OCI-LY3 (cell line): Measurements from ENCODE around the gene USB1.

Source experiments
- H2AFZ ChIP-seq: fragments of 200-600, 300-600 bp; shearing (Covaris generic); 2 replicates; pipeline ENCODE4 v1.6.0; 2014; ENCODE audit warnings: antibody characterized with exemption, low read depth, low read length
- H3K27ac ChIP-seq: fragments of 200-600, 300-600 bp; sonication (generic); 2 replicates; pipeline ENCODE4 v1.5.1; 2014; ENCODE audit warnings: mild to moderate bottlenecking, low read length, moderate library complexity, mixed read lengths
- H3K27me3 ChIP-seq: fragments of 200-600, 300-600 bp; sonication (generic); 2 replicates; pipeline ENCODE4 v1.6.1; 2014; ENCODE audit warnings: low read depth, low read length, mixed read lengths
- H3K36me3 ChIP-seq: fragments of 200-600, 300-600 bp; sonication (generic); replicated peaks from 2 replicates; pipeline ENCODE3; 2014; ENCODE audit warnings: low read depth, low read length, mixed read lengths
- H3K4me1 ChIP-seq: fragments of 300-600, 200-600 bp; sonication (generic); 2 replicates; pipeline ENCODE4 v1.6.1; 2014; ENCODE audit warnings: low read length, mixed read lengths
- H3K4me2 ChIP-seq: fragments of 200-600, 300-600 bp; sonication (generic); 2 replicates; pipeline ENCODE4 v1.6.1; 2014; ENCODE audit warnings: low read length, mixed read lengths
- H3K4me3 ChIP-seq: fragments of 300-600, 200-600 bp; sonication (generic); 2 replicates; pipeline ENCODE4 v1.5.1; 2014; ENCODE audit warnings: antibody characterized with exemption, mild to moderate bottlenecking, low read length, moderate library complexity
- H3K79me2 ChIP-seq: fragments of 300-600, 200-600 bp; shearing (Covaris generic); 2 replicates; pipeline ENCODE4 v1.6.1; 2014; ENCODE audit warnings: mild to moderate bottlenecking, low read length, mixed read lengths
- H3K9ac ChIP-seq: fragments of 300-600, 200-600 bp; shearing (Covaris generic); 2 replicates; pipeline ENCODE4 v1.6.0; 2014; ENCODE audit warnings: mild to moderate bottlenecking, low read length, moderate library complexity
- H3K9me3 ChIP-seq: fragments of 200-600, 300-600 bp; shearing (Covaris generic); 2 replicates; pipeline ENCODE4 v1.6.1; 2014; ENCODE audit warnings: low read length, mixed read lengths; ENCODE audit not compliant: insufficient read depth
- H4K20me1 ChIP-seq: fragments of 200-600, 300-600 bp; sonication (generic); 2 replicates; pipeline ENCODE4 v1.6.1; 2016; ENCODE audit warnings: low read length, mixed read lengths; ENCODE audit not compliant: insufficient read depth
- CTCF ChIP-seq: fragments of 200-600, 300-600 bp; sonication (generic); IDR thresholded peaks from 2 replicates; pipeline ENCODE4 v1.5.1; 2014; ENCODE audit warnings: antibody characterized with exemption, low read length, low read depth
- EZH2phosphoT487 ChIP-seq: fragments of 200-600 bp; shearing (Covaris generic); IDR thresholded peaks from 2 replicates; pipeline ENCODE4 v1.6.1; 2018; ENCODE audit warnings: antibody characterized with exemption, mixed run types, low read depth

Gene USB1

GRCh38 chr16:57994778-57995177, 6.4 kb upstream of the USB1 start:
- H3K9me3 ChIP-seq = no peaks in the 10 kb centered on the region
- H3K27ac ChIP-seq = no peak overlapping the region
- H3K27me3 ChIP-seq = no peaks in the 10 kb centered on the region
- no peak overlapping the region for H3K4me3 ChIP-seq
- H2AFZ ChIP-seq = no peak overlapping the region
- no peak overlapping the region for H3K4me2 ChIP-seq
- no peaks in the 10 kb centered on the region; the same call in 1 of the 2 replicates for H3K79me2 ChIP-seq
- H4K20me1 ChIP-seq = peaks cover 4% of the 10 kb centered on the region; the same call in 1 of the 2 replicates
- H3K9ac ChIP-seq = no peak overlapping the region
- peak; percentile 29 for TF ChIP-seq CTCF
- no peak for TF ChIP-seq EZH2phosphoT487
- peaks cover 9% of the 10 kb centered on the region for H3K4me1 ChIP-seq
- peaks cover 3% of the 10 kb centered on the region for H3K36me3 ChIP-seq

GRCh38 chr16:57995721-57996405, 5.3 kb upstream of the USB1 start:
- H3K4me2 ChIP-seq = no peak overlapping the region
- peaks cover 4% of the 10 kb centered on the region; the same call in 1 of the 2 replicates for H4K20me1 ChIP-seq
- no peak for TF ChIP-seq CTCF
- no peak for TF ChIP-seq EZH2phosphoT487
- H2AFZ ChIP-seq = no peak overlapping the region
- no peaks in the 10 kb centered on the region for H3K9me3 ChIP-seq
- H3K9ac ChIP-seq = no peak overlapping the region
- H3K27ac ChIP-seq = no peak overlapping the region
- no peaks in the 10 kb centered on the region for H3K27me3 ChIP-seq
- H3K4me1 ChIP-seq = peaks cover 9% of the 10 kb centered on the region
- peaks cover 3% of the 10 kb centered on the region for H3K36me3 ChIP-seq
- no peak overlapping the region for H3K4me3 ChIP-seq
- H3K79me2 ChIP-seq = no peaks in the 10 kb centered on the region; the same call in 1 of the 2 replicates

- no peak for TF ChIP-seq EZH2phosphoT487
- no peak for TF ChIP-seq CTCF
- Histone ChIP-seq H3K4me1 (peaks cover 9% of the 10 kb centered on the region), H4K20me1 (peaks cover 4% of the 10 kb centered on the region; the same call in 1 of the 2 replicates), H3K27ac (no peak overlapping the region), H3K4me2 (no peak overlapping the region), H3K79me2 (no peaks in the 10 kb centered on the region; the same call in 1 of the 2 replicates), H3K9me3 (no peaks in the 10 kb centered on the region), H3K36me3 (peaks cover 3% of the 10 kb centered on the region), H2AFZ (no peak overlapping the region), H3K27me3 (no peaks in the 10 kb centered on the region), H3K9ac (no peak overlapping the region), H3K4me3 (no peak overlapping the region)
Observed at GRCh38 chr16:57996406-57997175, 4.6 kb upstream of the USB1 start.

GRCh38 chr16:57997176-57997527, 4.1 kb upstream of the USB1 start:
- Histone ChIP-seq H3K4me2 (no peak overlapping the region), H3K79me2 (peaks cover 3% of the 10 kb centered on the region; the same call in 1 of the 2 replicates)
- TF ChIP-seq EZH2phosphoT487 (no peak), CTCF (no peak)

More at GRCh38 chr16:57997176-57997527, 4.1 kb upstream of the USB1 start:
- H3K4me3 ChIP-seq = no peak overlapping the region
- no peak overlapping the region for H2AFZ ChIP-seq
- peaks cover 4% of the 10 kb centered on the region; the same call in 1 of the 2 replicates for H4K20me1 ChIP-seq
- H3K4me1 ChIP-seq = peaks cover 15% of the 10 kb centered on the region
- H3K9ac ChIP-seq = no peak overlapping the region
- peaks cover 3% of the 10 kb centered on the region for H3K36me3 ChIP-seq
- H3K9me3 ChIP-seq = no peaks in the 10 kb centered on the region
- H3K27me3 ChIP-seq = no peaks in the 10 kb centered on the region
- no peak overlapping the region for H3K27ac ChIP-seq
